ENCODE data around the gene NCAPD2.
A peak's percentile ranks its signal among the peaks of the same experiment; 100 is the strongest.

The NCAPD2 gene

GRCh38 chr12:6560501-6561205 lies 66.8 kb downstream of the NCAPD2 start:
- no peak for TF ChIP-seq NFIC (IDR thresholded peaks at IDR 0.05)
- no peak for TF ChIP-seq TAF1 (IDR thresholded peaks at IDR 0.05; ENCODE audit: low read depth)
- TF ChIP-seq FOXM1 (IDR thresholded peaks at IDR 0.05; ENCODE audit: borderline replicate concordance, low read depth) = no peak
- no peak for TF ChIP-seq CEBPB (IDR thresholded peaks at IDR 0.05)
- TF ChIP-seq YY1 (IDR thresholded peaks at IDR 0.05; ENCODE audit: low read depth) = no peak
- TF ChIP-seq TEAD4 (IDR thresholded peaks at IDR 0.05) = no peak
- TF ChIP-seq ZBTB7A (IDR thresholded peaks at IDR 0.05; ENCODE audit: low read depth) = no peak
- no peak for TF ChIP-seq RAD21 (IDR thresholded peaks at IDR 0.05; ENCODE audit: low read depth)
- TF ChIP-seq TCF12 (IDR thresholded peaks at IDR 0.05; ENCODE audit: low read depth) = no peak
- no peak for TF ChIP-seq CREB1 (IDR thresholded peaks at IDR 0.05; ENCODE audit: low read depth)
- TF ChIP-seq USF1 (IDR thresholded peaks at IDR 0.05) = no peak
- TF ChIP-seq EP300 (IDR thresholded peaks at IDR 0.05; ENCODE audit: borderline replicate concordance) = no peak
- TF ChIP-seq EGR1 (IDR thresholded peaks at IDR 0.05) = no peak
- TF ChIP-seq REST (IDR thresholded peaks at IDR 0.05; ENCODE audit: low read depth) = no peak
- no peak for TF ChIP-seq MAX (IDR thresholded peaks at IDR 0.05)

- TF ChIP-seq EP300 (IDR thresholded peaks at IDR 0.05; ENCODE audit: borderline replicate concordance) = no peak
- no peak for TF ChIP-seq ZBTB7A (IDR thresholded peaks at IDR 0.05; ENCODE audit: low read depth)
- TF ChIP-seq MAX (IDR thresholded peaks at IDR 0.05) = no peak
- TF ChIP-seq CEBPB (IDR thresholded peaks at IDR 0.05) = no peak
- TF ChIP-seq TEAD4 (IDR thresholded peaks at IDR 0.05) = no peak
- no peak for TF ChIP-seq CREB1 (IDR thresholded peaks at IDR 0.05; ENCODE audit: low read depth)
- no peak for TF ChIP-seq RAD21 (IDR thresholded peaks at IDR 0.05; ENCODE audit: low read depth)
- TF ChIP-seq EGR1 (IDR thresholded peaks at IDR 0.05) = no peak
These were observed 69.0 kb downstream of the NCAPD2 start for GRCh38 chr12:6562881-6563280.

- no peak for TF ChIP-seq ZBTB7A (IDR thresholded peaks at IDR 0.05; ENCODE audit: low read depth)
- peak; percentile 35; the same call in 1 of the 2 replicates for TF ChIP-seq RAD21 (IDR thresholded peaks at IDR 0.05; ENCODE audit: low read depth)
These were observed 69.6 kb downstream of the NCAPD2 start for GRCh38 chr12:6563448-6564050.

GRCh38 chr12:6567112-6567670 lies 73.3 kb downstream of the NCAPD2 start:
- no peak for TF ChIP-seq MAX (IDR thresholded peaks at IDR 0.05)
- TF ChIP-seq USF1 (IDR thresholded peaks at IDR 0.05) = no peak
- TF ChIP-seq EP300 (IDR thresholded peaks at IDR 0.05; ENCODE audit: borderline replicate concordance) = no peak
- no peak for TF ChIP-seq TAF1 (IDR thresholded peaks at IDR 0.05; ENCODE audit: low read depth)
- no peak for TF ChIP-seq TEAD4 (IDR thresholded peaks at IDR 0.05)
- no peak for TF ChIP-seq TCF12 (IDR thresholded peaks at IDR 0.05; ENCODE audit: low read depth)

- TF ChIP-seq USF1 (IDR thresholded peaks at IDR 0.05) (no peak), CEBPB (IDR thresholded peaks at IDR 0.05) (no peak), ZBTB7A (IDR thresholded peaks at IDR 0.05; ENCODE audit: low read depth) (no peak), YY1 (IDR thresholded peaks at IDR 0.05; ENCODE audit: low read depth) (no peak), TEAD4 (IDR thresholded peaks at IDR 0.05) (no peak), REST (IDR thresholded peaks at IDR 0.05; ENCODE audit: low read depth) (no peak)
These were observed 75.4 kb downstream of the NCAPD2 start for GRCh38 chr12:6569312-6569711.
